ENCODE measurements around the gene ASCL5.

ASCL5 gene

GRCh38 chr1:201111672-201112071, 15.3 kb downstream of the ASCL5 start:
- no peak for TF ChIP-seq CTCF (IDR thresholded peaks at IDR 0.05; ENCODE audit: insufficient read depth, low read length, missing control alignments)
- no peak for DNase-seq (ENCODE audit: low read depth, low spot score)
- no peak overlapping the region for H3K4me3 ChIP-seq (ENCODE audit: low read depth, low read length)
- POLR2A ChIA-PET, result no interaction called here
- CTCF ChIA-PET, result interaction anchor here (1.2 to 6.4 kb wide), 3 partner anchors 11 to 140 kb away, joined by 3 to 102 read pairs (median 13); no protein-coding TSS in a partner anchor

- H3K4me3 ChIP-seq (ENCODE audit: low read depth, low read length), result no peak overlapping the region
- no peak for DNase-seq (ENCODE audit: low read depth, low spot score)
- no peak for TF ChIP-seq CTCF (IDR thresholded peaks at IDR 0.05; ENCODE audit: insufficient read depth, low read length, missing control alignments)
- ChIA-PET POLR2A (no interaction called here), CTCF (interaction anchor here (1.2 to 6.4 kb wide), 3 partner anchors 10 to 139 kb away, joined by 3 to 102 read pairs (median 13); no protein-coding TSS in a partner anchor)
Observed at GRCh38 chr1:201111156-201111555, 15.8 kb downstream of the ASCL5 start.

GRCh38 chr1:201110616-201111015, 16.4 kb downstream of the ASCL5 start:
- no peak for TF ChIP-seq CTCF (IDR thresholded peaks at IDR 0.05; ENCODE audit: insufficient read depth, low read length, missing control alignments)
- ChIA-PET CTCF (interaction anchor here (1.2 to 6.4 kb wide), 3 partner anchors 10 to 139 kb away, joined by 3 to 102 read pairs (median 13); no protein-coding TSS in a partner anchor), POLR2A (no interaction called here)
- no peak for DNase-seq (ENCODE audit: low read depth, low spot score)
- H3K4me3 ChIP-seq (ENCODE audit: low read depth, low read length), result no peak overlapping the region

GRCh38 chr1:201110138-201110537, 16.8 kb downstream of the ASCL5 start:
- POLR2A ChIA-PET, result no interaction called here
- no peak overlapping the region for H3K4me3 ChIP-seq (ENCODE audit: low read depth, low read length)
- DNase-seq (ENCODE audit: low read depth, low spot score), result no peak
- CTCF ChIA-PET, result interaction anchor here (2.0 kb wide), 1 partner anchor 138 kb away, joined by 13 read pairs; no protein-coding TSS in a partner anchor
- TF ChIP-seq CTCF (IDR thresholded peaks at IDR 0.05; ENCODE audit: insufficient read depth, low read length, missing control alignments), result no peak

- no peak for DNase-seq (ENCODE audit: low read depth, low spot score)
- H3K4me3 ChIP-seq (ENCODE audit: low read depth, low read length), result no peak overlapping the region
- POLR2A ChIA-PET, result no interaction called here
- CTCF ChIA-PET, result interaction anchor here (0.9 to 3.0 kb wide), 4 partner anchors 9 to 137 kb away, joined by 3 to 15 read pairs (median 4); no protein-coding TSS in a partner anchor
- no peak for TF ChIP-seq CTCF (IDR thresholded peaks at IDR 0.05; ENCODE audit: insufficient read depth, low read length, missing control alignments)
Observed at GRCh38 chr1:201109651-201110050, 17.3 kb downstream of the ASCL5 start.

GRCh38 chr1:201108614-201109013, 18.4 kb downstream of the ASCL5 start:
- TF ChIP-seq CTCF (IDR thresholded peaks at IDR 0.05; ENCODE audit: insufficient read depth, low read length, missing control alignments), result no peak
- ChIA-PET CTCF (interaction anchor here (1.1 to 3.0 kb wide), 5 partner anchors 10 to 550 kb away, joined by 3 to 15 read pairs (median 3); no protein-coding TSS in a partner anchor), POLR2A (interaction anchor here (0.7 kb wide), 1 partner anchor 370 kb away, joined by 3 read pairs; no protein-coding TSS in a partner anchor)
- no peak overlapping the region for H3K4me3 ChIP-seq (ENCODE audit: low read depth, low read length)
- DNase-seq (ENCODE audit: low read depth, low spot score), result no peak

All from AG04449 (cell line).